Esophagus muscularis mucosa (tissue), 4 donors: ENCODE data around the gene CHAF1A. TPM values are rescaled to one million over a fixed set of nuclear protein-coding genes. Genes with fewer than 3 reads are reported as not detected.

Experiments used
- DNase-seq: peaks from one replicate; pipeline ENCODE4 v3.0.0-alpha.2; 2017; ENCODE audit errors: extremely low spot score
- H3K27ac ChIP-seq, 4 donors: fragments of 200-600 bp; sonication (generic); replicated peaks in 1 of 4; 1 replicate in 3 of 4; 2 replicates in 1 of 4; pipeline ENCODE4 v1.5.1; 2016 to 2019; ENCODE audit warnings: mild to moderate bottlenecking in 1 of 4
- H3K27me3 ChIP-seq, 4 donors: fragments of 200-600 bp; sonication (generic); one replicate each; pipeline versions ENCODE4 v1.5.1 to v1.6.0; 2016 to 2019
- H3K36me3 ChIP-seq, 4 donors: fragments of 200-600 bp; sonication (generic); one replicate each; pipeline ENCODE4 v1.5.1; 2016 to 2019
- H3K4me1 ChIP-seq, 4 donors: fragments of 200-600 bp; sonication (generic); one replicate each; pipeline ENCODE4 v1.5.1; 2016 to 2019
- H3K4me3 ChIP-seq, 4 donors: fragments of 200-600 bp; sonication (generic); 1 replicate in 2 of 4; 2 replicates in 2 of 4; pipeline ENCODE4 v1.5.1; 2016 to 2019; ENCODE audit warnings: mild to moderate bottlenecking in 4 of 4, moderate library complexity in 1 of 4
- H3K9me3 ChIP-seq, 4 donors: fragments of 200-600 bp; sonication (generic); 1 replicate in 3 of 4; 2 replicates in 1 of 4; pipeline ENCODE4 v1.5.1; 2016 to 2019
- EP300 ChIP-seq: sonication (generic); formaldehyde crosslinking; IDR thresholded peaks from one replicate; pipeline ENCODE4 v1.6.1; 2017; ENCODE audit warnings: antibody characterized with exemption
- POLR2A ChIP-seq: fragments of 450-650 bp; IDR thresholded peaks from one replicate; pipeline ENCODE4 v1.6.1; 2017; ENCODE audit warnings: antibody characterized with exemption, moderate library complexity, mild to moderate bottlenecking, low read depth
- POLR2AphosphoS5 ChIP-seq, 2 donors: sonication (generic); formaldehyde crosslinking; IDR thresholded peaks; one replicate each; pipeline ENCODE4 v1.6.1; 2017; ENCODE audit warnings: antibody characterized with exemption in 2 of 2
- WGBS: methylation state at CpG from one replicate; pipeline ENCODE4 v1.1.5; 2018; 5-methylcytosine and 5-hydroxymethylcytosine counted together
- intact Hi-C: fragments of 100-400 bp; cut with DNase I; formaldehyde crosslinking; loops from one replicate; pipeline ENCODE4 v1.15.1; 2023
- total RNA-seq, 4 donors: library from RNA; depleted of rRNA; stranded (reverse); fragments of >200 nt; gene quantifications; one replicate each; pipeline versions ENCODE4 v1.1.0 to v1.2.1, GENCODE V29; 2016
- TF ChIP-seq, protein P1 (sequence below), 3 experiments: fragments of 200-600 bp in 2 of 3; fragments of 450-650 bp in 1 of 3; sonication (generic) in 2 of 3; IDR thresholded peaks; one replicate each; pipeline ENCODE4 v1.5.1; 2017 to 2019; ENCODE audit warnings: antibody characterized with exemption in 3 of 3, mild to moderate bottlenecking in 2 of 3, moderate library complexity in 1 of 3

The CHAF1A gene
- total RNA-seq, 4 donors from 2014 or later: 4.6 to 14.6 (median 7.6) TPM

DNA sequence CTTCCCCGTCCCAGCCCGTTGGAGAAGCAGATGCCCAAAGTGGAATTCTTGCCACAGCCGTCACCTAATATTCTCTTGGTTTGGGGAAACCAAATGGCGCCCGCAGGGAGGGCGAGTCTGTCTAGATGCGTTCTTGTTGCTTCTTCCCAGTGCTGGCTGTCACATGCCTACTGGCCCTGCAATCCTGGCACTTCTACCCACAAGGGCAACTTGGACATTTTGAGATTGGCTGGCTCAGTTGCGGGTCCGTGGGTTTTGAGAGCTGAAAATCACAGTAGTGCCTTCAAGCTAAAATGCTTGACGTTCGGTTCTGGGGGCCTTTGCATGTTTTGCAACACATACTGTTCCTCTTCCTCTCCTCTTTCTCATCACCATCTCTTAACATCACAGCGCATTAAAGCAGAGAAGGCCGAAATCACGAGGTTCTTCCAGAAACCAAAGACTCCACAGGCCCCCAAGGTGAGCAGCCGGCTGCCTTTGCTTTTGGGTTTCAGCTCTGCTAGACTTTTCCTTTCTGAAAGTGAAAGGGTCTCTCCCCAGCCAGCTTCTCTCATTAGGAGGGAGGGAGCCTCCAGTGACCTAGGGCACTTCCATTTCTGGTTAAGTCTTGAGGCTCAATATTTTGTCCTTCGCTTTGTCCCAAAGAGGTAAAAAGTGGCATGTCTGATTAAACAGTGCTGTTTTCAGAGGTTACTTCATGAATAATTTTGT is 21.1 kb downstream of the CHAF1A start:
- no peaks in the 10 kb centered on the region for H3K4me1 ChIP-seq
- TF ChIP-seq POLR2A (no peak), POLR2AphosphoS5 (IDR thresholded peaks at IDR 0.05) (no peak), EP300 (no peak)
- TF ChIP-seq, protein P1, sequence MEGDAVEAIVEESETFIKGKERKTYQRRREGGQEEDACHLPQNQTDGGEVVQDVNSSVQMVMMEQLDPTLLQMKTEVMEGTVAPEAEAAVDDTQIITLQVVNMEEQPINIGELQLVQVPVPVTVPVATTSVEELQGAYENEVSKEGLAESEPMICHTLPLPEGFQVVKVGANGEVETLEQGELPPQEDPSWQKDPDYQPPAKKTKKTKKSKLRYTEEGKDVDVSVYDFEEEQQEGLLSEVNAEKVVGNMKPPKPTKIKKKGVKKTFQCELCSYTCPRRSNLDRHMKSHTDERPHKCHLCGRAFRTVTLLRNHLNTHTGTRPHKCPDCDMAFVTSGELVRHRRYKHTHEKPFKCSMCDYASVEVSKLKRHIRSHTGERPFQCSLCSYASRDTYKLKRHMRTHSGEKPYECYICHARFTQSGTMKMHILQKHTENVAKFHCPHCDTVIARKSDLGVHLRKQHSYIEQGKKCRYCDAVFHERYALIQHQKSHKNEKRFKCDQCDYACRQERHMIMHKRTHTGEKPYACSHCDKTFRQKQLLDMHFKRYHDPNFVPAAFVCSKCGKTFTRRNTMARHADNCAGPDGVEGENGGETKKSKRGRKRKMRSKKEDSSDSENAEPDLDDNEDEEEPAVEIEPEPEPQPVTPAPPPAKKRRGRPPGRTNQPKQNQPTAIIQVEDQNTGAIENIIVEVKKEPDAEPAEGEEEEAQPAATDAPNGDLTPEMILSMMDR (IDR thresholded peaks at IDR 0.05): no peak
- H3K4me3 ChIP-seq: no peak overlapping the region
- WGBS: 87% methylated on average over 14 of the region's 16 CpGs
- DNase-seq: no peak
- H3K27me3 ChIP-seq: no peaks in the 10 kb centered on the region
- no peaks in the 10 kb centered on the region for H3K9me3 ChIP-seq
- intact Hi-C loops: no loop called here
- H3K36me3 ChIP-seq: peaks cover 0 to 25% (median 18%) of the 10 kb centered on the region in 4 donors
- no peak overlapping the region for H3K27ac ChIP-seq

DNA sequence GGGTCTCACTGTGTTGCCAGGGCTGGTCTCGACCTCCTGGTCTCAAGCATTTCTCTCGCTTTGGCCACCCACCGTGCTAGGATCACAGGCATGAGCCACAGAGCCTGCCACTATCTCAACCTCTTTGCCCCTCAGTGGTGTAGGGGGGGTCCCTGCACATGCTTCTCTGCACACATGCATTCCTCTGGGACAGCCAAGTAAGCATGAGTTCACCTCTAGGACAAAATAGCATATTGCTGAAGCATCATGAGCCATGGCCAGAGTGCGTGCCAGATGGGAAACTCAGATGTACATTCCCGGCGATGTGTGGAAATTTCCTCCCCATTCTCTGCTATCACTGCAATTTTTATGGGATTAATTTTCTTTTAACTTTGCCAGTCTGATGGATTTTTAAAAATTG is 23.1 kb downstream of the CHAF1A start:
- Histone ChIP-seq H3K27ac (no peak overlapping the region), H3K27me3 (no peaks in the 10 kb centered on the region), H3K4me1 (no peaks in the 10 kb centered on the region), H3K9me3 (no peaks in the 10 kb centered on the region), H3K36me3 (peaks cover 0 to 44% (median 31%) of the 10 kb centered on the region in 4 donors), H3K4me3 (no peak overlapping the region)
- DNase-seq: no peak
- TF ChIP-seq, protein P1 (IDR thresholded peaks at IDR 0.05): no peak
- TF ChIP-seq POLR2A (no peak), EP300 (no peak), POLR2AphosphoS5 (IDR thresholded peaks at IDR 0.05) (no peak)
- 94% methylated on average over 6 of the region's 6 CpGs for WGBS
- intact Hi-C loops: no loop called here

DNA sequence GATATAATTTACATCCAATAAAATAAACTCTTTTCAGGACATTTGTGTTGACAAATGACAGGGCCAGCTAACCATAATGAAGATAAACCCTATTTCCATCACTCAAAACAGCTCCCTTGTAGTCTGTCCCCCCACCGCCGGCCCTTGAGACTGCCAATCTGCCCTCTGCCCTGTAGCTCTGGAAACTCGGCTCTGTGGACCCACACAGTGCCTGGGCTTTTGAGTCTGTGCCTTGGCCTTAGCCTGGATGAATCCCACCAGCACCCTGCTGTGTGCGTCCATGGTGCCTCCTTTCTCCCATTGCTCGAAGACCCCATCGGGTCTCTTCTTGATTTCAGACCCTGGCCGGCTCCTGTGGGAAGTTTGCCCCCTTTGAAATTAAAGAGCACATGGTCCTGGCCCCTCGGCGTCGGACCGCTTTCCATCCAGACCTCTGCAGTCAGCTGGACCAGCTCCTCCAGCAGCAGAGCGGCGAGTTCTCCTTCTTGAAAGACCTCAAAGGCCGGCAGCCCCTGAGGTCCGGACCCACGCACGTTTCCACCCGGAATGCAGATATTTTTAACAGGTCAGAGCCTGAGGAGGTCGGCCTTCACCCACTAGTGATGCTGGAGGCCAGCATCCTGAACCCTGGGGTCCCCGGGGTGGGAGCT is 26.0 kb downstream of the CHAF1A start:
- intact Hi-C loops: no loop called here
- no peak for DNase-seq
- 88% methylated on average over 19 of the region's 20 CpGs for WGBS
- H3K27me3 ChIP-seq: no peaks in the 10 kb centered on the region
- peaks cover 5 to 56% (median 47%) of the 10 kb centered on the region in 4 donors for H3K36me3 ChIP-seq
- no peaks in the 10 kb centered on the region for H3K4me1 ChIP-seq
- H3K4me3 ChIP-seq: no peak overlapping the region
- no peak for TF ChIP-seq EP300
- TF ChIP-seq POLR2A: no peak
- TF ChIP-seq POLR2AphosphoS5 (IDR thresholded peaks at IDR 0.05): no peak
- TF ChIP-seq, protein P1 (IDR thresholded peaks at IDR 0.05): no peak
- H3K27ac ChIP-seq: no peak overlapping the region
- no peaks in the 10 kb centered on the region for H3K9me3 ChIP-seq

DNA sequence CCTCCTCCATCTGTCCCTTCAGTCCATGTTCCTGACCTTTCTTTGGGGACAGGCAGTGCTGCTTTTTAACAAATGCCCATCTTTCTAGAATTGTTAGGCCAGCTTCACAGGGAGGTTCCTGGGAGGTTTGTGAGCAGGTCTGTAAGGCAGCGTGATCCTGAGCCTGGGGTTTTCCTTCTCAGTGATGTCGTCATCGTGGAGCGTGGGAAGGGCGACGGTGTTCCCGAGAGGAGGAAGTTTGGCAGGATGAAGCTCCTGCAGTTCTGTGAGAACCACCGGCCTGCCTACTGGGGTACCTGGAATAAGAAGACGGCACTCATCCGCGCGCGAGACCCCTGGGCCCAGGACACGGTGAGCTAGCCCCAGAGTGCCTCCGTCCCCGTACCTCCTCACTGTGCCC is 26.8 kb downstream of the CHAF1A start:
- Histone ChIP-seq H3K9me3 (no peaks in the 10 kb centered on the region), H3K27ac (no peak overlapping the region), H3K4me3 (no peak overlapping the region), H3K27me3 (no peaks in the 10 kb centered on the region), H3K36me3 (peaks cover 8 to 56% (median 49%) of the 10 kb centered on the region in 4 donors), H3K4me1 (no peaks in the 10 kb centered on the region)
- WGBS: 83% methylated on average over 16 of the region's 16 CpGs
- no peak for DNase-seq
- intact Hi-C loops: no loop called here
- TF ChIP-seq POLR2AphosphoS5 (IDR thresholded peaks at IDR 0.05) (no peak), POLR2A (no peak), EP300 (no peak)
- TF ChIP-seq, protein P1 (IDR thresholded peaks at IDR 0.05): no peak
